UCSD-AML1 (cell line): ENCODE data around the gene ZNF652.

Experiments
- DNase-seq: peaks from one replicate; lab custom pipeline; 2025; ENCODE audit not compliant: unreplicated experiment; lab: John Stamatoyannopoulos, UW

The ZNF652 gene

DNA sequence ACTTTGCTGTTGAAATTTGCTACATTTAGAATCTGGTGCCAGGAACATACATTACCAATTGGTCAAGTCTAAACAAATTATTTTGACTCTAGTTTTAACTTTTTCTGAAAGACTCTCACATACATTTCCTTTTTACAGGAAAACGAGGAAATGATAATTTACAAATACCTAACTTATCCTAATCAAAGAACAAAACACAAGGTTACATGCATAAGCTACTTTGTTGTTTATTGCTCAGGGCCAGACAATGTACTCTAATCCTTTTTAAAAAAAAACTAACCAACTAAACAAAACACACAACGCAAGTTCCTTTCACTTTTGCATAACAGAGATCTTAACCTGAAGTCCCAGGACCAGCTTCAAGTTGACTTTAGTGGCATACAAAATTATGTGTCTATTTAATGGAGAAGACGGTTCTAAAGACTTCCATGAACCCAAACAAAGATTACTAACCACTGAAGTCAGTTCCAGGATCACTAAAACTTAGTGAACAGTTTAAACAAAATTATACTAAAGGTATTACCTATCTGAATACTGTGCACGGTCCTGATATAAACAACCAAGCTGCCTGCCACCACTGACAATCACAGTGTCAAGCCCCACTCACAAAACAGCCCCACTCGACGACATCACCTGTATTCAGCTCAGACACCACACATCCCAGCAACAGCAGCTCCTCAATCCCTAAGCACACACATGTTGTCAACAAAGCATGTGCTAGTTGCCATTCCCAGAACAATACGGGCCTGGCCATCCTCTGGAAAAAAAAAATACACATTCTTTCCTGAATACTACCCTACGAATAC lies 1.9 kb downstream of the ZNF652 start:
- DNase-seq: no peak

DNA sequence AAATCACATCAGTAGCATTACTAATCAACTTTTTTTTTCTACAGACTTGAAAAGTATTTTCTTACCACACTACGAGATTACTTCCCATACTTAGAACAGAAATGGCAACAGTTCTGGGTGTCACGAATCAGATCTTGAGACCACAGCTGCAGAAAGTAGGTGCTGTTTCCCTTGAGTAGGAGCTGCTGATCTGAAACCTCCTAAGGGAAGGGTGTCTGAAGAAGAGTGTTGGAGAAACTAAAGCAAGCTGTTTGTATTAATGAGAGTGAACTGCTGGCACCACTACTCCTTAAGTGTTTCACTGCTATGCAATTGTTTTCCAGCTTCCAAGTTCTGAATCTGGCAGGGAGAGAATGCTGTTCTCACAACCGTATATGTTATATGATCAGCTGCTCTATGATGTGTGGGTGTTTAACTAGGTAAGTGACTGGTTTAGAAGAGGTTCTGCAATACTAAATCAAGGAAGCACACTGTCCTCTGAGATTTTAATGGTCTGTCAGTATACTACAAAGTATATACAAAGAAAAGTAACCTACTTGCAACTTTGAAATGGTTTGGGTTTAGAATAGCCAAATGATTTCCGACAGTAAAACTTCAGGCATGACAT lies 3.3 kb downstream of the ZNF652 start:
- DNase-seq: no peak

DNA sequence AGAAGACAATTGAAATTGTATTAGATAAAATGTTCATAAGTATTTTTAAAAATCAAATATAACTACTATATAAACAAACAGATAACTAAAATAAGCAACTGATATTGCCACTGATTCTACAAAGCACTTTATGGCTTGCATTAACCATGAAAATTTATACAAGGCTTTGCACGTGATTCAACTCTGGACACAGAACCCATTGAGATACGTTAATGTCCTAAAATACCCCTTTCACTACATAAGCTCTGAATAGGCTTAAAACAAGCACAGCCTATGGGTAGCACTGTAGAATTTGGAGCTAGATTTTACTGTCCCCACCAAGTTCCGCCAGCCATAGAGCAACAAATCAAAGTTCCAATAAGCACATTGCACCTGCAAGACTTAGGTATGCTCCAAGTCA lies 4.5 kb downstream of the ZNF652 start:
- no peak for DNase-seq

DNA sequence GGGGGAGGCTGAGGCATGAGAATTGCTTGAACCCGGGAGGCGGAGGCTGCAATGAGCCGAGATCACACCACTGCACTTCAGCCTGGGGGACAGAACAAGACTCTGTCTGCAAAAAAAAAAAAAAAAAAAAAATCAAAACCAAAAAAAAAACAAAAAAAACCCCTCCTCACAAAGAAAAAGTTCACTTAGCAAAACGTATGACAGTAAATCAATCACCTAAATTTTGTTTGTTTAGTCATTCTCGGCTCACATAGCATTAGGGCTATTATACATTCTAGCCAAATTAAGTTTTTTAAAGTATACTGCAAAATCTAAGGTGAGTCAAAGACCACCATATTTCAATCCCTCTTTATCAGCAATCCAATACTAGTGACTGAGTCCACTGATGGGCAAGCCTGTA lies 5.7 kb downstream of the ZNF652 start:
- no peak for DNase-seq

DNA sequence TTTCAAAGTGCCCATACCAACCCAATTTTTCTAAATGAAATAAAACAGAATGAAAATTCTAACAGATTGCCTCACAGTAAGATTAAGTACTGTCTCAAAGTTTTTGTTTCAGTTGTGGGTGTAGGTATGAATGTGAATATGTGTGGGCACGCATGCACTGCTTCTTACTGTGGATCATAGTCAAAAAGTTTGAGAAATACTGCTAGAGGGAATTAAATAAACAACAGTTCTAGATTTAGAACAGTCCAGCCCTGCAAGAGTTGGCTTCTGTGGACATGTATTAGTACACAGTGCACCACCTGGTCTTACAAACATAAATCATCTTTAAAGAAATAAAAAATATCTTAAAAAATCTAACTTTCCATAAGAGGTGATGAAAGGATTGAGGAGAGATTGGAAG lies 8.4 kb downstream of the ZNF652 start:
- no peak for DNase-seq

DNA sequence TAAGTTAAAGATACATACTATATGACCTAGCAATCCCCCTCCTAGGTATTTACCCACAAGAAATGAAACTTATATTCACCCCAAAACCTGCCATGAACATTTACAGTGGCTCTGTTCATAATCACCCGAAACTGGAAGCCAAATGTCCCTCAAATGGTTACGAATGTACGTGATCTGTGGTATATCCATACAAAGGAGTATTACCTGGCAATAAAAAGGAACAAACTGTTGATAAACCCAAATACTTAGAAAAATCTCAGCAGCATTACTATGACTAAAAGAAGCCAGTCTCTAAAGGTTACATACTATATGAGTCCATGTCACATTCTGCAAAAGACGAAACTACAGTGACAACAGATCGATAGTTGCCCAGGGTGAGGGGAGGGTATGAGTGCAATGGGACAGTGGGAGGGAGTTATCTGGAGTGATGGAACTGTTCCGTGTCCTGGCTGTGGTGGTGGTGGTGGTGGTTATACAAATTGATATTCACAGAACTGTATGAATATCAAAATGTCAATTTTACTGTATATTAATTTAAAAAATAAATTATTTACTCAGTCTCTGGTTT lies 9.4 kb downstream of the ZNF652 start:
- DNase-seq: no peak

DNA sequence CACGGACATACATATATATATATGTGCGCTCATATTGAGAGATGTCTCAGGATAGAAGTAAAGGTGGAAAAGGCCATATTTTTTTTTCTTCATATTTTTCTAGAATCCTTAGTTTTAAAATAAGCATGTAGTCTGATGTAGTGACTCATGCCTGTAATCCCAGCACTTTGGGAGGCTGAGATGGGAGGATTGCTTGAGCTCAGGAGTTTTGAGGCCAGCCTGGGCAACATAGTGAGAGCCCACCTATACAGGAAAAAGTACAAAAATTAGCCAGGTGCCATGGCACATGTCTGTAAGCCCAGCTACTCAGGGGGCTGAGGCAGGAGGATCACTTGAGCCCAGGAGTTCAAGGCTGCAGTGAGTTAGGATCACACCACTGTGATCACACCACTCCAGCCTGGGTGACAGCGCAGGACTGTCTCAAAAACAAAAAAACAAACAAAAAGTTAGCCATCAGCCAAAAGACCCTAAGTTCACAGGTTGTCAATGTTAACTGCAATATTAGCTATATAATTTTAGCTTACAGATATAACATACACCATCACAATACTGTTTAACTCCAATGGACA lies 10.4 kb downstream of the ZNF652 start:
- DNase-seq: no peak

DNA sequence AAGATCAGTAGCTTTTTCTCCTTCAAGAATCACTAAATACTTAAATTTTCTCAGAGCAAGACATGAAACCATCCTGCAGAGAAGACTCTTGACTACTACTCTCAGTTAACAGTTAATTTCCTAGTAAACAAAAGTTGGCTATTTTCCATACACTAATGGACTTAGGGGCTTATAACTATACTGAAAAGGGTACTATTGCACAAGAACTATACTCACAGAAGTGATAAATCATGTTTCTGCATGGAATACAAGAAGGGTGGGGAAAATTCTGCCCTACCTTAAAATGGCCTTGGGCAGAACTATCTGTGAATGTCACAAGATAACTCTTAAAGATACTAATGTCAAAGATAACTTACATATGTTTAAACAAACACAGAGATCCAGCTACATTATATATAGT lies 12.5 kb downstream of the ZNF652 start:
- no peak for DNase-seq

DNA sequence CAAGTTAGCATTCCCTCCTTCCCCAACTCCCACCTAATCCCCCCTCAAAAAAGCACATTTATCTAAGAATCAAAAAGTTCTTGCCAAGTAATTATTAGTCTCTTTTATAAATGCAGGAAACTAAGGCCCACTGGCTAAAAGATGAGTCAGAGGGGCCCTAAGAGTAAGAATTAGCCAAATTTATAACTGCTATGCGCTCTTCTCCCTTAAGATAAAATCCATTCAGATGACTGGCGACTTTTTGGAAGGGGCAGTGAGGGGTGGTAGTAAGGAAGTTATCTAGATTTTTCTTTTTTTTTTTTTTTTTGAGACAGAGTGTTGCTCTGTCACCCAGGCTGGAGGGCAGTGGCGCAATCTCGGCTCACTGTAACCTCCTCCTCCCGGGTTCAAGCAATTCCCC lies 17.1 kb downstream of the ZNF652 start:
- no peak for DNase-seq

DNA sequence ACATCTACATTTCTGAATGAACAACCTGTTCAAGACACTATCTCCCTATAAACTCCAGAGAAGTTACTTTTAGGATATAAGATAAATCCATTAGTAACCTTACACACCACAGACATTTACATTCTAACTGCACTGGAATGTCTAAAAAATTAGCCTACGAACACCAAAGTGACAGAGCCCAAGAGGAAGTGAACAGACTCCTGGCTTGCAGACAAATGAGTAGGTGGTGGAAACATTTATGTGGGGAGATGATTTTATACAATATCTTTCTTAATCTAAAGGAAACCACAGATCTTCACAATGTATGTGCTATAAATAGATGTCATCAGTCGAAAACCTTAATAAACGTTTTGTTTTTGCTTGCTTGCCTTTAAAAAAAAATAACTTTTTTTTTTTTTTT lies 18.8 kb downstream of the ZNF652 start:
- DNase-seq: no peak

DNA sequence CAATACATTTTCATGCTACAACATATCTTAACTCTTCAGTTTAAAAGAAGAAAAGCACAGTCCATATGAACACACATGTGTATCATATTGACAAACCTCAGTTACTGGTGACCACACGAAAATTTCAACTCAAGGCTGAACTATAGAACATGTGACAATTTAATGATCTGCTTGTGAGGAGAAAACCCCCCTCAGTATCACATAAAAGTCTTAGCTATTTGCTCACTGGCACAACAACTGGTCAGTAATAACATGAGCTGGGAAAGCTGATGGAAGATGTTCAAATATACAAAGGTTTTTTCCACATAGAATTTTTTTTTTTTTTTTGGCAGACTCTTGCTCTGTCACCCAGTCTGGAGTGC lies 19.5 kb downstream of the ZNF652 start:
- no peak for DNase-seq

DNA sequence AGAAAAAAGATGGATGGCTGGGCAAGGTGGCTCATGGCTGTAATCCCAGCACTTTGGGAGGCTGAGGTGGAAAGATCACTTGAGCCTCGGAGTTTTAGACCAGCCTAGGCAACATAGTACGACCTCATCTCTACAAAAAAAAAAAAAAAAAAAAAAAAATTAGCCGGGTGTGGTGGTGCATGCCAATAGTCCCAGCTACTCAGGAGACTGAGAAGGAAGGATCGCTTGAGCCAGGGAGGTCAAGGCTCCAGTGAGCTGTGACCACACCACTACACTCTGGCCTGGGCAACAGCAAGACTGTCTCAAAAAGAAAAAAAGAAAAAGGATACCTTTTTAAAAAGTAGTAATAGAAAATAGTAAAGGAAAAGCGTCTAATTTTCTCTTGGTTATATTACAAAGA lies 20.7 kb downstream of the ZNF652 start:
- DNase-seq: no peak

DNA sequence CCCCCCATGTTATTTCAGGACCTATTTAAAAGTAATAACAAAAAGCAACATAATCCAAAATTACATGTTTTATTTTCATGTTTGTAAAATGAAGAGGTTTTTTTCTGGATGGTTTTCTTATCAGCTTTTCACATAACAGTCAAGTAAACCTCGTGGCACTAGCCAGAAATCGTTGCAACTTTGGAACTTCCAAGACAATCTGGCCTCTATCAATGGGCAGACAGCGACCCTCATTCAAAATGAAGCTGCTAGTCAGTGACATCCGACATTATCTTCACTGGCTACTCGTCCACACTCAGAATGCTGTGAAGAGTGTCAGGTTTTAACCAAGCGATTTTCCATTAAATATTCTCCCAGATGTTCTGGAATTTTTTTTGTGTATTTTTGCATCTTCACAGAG lies 22.7 kb downstream of the ZNF652 start:
- DNase-seq: no peak

DNA sequence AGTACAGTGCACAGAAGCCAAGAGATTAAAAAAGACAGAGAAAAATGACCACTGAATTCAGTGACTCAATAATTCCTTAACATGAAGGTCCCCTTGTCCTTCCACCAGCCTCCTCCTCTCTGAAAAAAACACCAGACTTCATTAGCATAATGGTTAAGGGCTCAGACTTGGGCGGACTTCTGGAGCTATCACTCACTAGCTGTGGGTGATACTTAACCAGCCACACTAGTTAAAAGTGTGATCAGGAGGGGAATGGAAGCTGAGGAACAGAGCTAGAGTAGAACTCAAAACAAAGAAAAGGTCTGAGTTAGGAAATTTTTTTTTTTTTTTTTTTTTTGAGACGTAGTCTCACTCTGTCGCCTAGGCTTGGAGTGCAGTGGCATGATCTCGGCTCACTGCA lies 23.2 kb downstream of the ZNF652 start:
- DNase-seq: no peak

DNA sequence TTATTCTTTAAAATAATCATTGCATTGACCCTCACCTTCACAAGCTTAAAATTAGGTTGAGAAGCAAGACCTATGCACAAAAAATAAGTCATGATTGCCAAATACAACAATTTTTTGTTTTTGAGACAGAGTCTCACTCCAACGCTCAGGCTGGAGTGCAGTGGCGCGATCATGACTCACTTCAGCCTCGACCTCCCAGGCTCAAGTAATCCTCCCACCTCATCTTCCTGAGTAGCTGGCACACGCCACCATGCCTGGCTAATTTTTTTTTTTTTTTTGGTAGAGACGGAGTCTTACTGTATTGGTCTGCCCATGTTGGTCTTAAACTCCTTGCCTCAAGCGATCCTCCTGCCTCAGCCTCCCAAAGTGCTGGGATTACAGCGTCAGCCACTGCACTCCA lies 24.2 kb downstream of the ZNF652 start:
- no peak for DNase-seq

DNA sequence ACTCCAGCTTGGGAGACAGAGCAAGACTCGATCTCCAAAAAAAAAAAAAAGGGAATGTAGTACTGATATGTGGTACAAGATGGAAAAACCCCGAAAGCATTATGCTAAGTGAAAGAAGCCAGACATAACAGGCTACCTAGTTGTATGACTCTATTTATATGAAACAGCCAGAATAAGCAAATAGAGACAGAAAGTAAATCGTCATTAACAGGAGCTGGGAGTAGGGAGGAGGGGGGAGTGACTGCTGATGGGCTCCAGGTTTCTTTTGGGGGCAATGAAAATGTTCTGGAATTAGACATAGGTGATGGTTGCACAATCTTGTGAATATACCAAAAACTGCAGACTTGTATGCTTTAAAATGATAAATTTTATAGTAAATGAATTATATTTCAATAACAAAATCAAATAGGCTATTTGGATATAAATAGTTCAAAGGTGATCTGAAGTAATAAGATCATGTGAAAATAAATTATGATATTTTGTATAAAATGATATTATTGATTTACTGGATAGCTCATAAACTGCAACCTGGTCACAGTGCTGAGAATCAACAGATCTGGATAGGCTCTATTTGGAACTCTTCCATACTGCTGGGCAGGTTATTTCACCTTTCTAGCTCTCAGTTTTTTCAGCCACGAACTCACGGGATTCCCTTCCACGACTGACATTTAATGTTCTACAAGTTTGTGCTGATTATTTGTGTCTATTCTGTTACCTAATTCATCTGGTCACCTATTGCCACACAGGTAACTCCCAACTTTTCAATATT lies 27.1 kb downstream of the ZNF652 start:
- DNase-seq: no peak

DNA sequence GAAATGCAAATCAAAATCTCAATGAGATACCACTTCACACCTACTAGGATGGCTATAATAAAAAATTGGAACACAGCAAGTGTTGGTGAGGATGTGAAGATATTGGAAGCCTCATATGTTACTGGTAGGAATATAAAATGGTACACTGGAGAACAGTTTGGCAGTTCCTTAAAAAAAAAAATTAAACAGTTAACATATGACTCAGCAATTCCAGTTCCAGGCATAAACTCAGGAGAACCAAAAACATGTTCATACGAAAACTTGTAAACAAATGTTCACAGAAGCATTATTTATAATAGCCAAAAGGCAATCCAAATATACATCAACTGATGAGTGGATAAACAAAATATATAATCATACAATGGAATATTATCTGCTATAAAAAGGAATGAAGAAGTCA lies 28.2 kb downstream of the ZNF652 start:
- no peak for DNase-seq

DNA sequence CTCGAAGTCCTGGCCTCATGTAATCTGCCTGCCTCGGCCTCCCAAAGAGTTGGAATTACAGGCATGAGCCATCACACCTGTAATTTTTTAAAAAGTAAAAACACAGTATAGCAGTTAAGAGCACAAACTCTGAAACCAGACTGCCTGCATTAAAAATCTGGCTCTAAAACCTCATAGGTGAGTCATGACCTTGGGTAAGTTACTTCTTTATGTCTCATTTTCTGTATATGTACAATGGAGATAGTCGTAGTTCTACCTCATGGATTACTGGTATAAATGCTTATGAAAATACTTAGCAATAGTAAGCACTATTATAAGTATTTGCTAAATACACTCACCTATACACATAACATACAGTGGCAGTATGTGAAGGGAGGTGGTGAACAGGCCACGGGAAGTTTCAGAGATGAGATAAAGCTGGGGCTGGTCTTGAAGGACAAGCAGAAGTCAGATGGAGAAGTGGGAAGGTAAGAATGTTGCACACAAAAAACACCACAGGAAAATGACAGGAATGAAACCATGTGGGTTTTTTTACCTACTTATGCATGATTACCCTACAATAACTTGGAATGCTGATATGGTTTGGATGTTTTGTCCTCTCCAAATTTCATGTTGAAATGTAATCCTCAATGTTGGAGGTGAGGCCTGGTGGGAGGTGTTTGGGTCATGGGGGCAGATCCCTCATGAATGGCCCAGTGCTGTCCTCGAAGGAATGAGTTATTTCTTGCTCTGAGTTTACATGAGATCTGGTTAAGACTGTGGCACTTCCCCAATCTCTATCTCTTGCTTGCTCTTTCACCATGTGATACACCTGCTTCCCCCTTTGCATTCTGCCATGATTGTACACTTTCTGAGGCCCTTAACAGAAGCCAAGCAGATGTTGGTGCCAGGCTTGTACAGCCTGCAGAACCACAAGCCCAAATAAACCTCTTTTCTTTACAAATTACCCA lies 33.9 kb downstream of the ZNF652 start:
- DNase-seq: no peak

DNA sequence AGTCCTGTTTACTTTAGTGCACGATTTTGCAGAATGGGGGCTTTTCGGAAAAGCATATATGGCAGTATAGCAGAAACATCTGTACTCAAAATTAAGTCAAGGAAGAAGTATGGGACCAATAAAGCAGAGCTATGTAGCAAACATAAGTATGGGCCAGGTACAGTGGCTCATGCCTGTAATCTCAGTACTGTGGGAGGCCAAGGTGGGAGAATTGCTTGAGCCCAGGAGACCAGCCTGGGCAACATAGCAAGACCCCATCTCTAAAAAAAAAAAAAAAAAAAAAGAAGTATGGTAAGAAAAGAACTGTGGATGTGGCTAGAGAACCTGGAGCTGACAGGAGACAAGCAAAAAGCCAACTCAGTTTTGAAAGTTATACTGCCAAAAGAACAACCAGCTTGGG lies 36.1 kb downstream of the ZNF652 start:
- no peak for DNase-seq

DNA sequence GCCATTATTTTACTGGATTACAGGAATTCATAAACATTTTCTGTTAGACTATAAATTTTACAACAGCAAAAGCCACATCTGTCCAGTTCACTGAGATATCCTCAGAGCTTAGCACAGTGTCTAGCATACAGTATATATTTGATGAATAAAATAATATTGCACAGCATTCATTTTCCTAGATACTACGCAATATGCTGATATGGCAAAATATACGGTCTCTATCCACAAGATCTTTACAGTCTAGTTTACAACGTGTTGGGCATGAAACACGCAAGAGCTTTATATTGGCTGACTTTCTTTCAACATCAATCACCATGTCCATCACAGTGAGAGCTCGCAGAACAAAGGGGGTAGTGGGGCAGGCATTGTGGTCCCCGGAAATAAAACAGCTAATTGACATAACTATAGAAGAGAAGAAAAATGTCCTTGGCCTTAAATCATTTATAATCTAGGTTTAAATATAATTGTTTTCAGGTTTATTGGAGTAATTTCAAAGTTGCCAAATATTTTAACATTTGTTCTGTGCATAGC lies 43.5 kb downstream of the ZNF652 start:
- DNase-seq: no peak
